ENCODE measurements around the gene STAG2.

GRCh38 chrX:124151195-124151594 lies 189.7 kb downstream of the STAG2 start:
- TF ChIP-seq CTCF (IDR thresholded peaks at IDR 0.05 in 2 of 3, conservative IDR thresholded peaks at IDR 0.05 in 1 of 3; ENCODE audit: borderline replicate concordance in 1 of 3, insufficient read depth in 1 of 3, low read depth in 2 of 3, low read length in 2 of 3) (no peak), POLR2A (IDR thresholded peaks at IDR 0.05; ENCODE audit: borderline replicate concordance, extremely low read depth, insufficient read depth, insufficient read length) (no peak), REST (IDR thresholded peaks at IDR 0.05; ENCODE audit: low read depth) (no peak), ATF3 (IDR thresholded peaks at IDR 0.05) (no peak), CBX3 (IDR thresholded peaks at IDR 0.05; ENCODE audit: low read depth) (no peak), EZH2 (IDR thresholded peaks at IDR 0.05) (no peak), SIN3A (IDR thresholded peaks at IDR 0.05; ENCODE audit: low read depth) (no peak)

Data from HCT116 (cell line).